ENCODE data around the gene B3GLCT.
"Not testable (repeated sequence)": the region's sequence is repeated elsewhere in the genome, so short reads cannot be mapped to it uniquely, and the experiment has no call there.

Gene B3GLCT

DNA sequence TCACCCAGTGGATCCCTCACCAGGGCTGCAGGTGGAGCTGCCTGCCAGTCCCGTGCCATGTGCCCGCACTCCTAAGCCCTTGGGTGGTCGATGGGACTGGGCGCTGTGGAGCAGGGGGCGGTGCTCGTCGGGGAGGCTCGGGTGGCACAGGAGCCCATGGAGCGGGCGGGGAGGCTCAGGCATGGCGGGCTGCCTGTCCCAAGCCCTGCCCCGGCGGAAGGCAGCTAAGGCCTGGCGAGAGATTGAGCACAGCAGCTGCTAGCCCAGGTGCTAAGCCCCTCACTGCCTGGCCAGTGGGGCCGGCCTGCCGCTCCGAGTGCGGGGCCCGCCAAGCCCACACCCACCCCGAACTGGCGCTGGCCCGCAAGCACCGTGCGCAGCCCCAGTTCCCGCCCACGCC, 16.8 kb upstream of the B3GLCT start:
- DNase-seq (ENCODE audit: low read depth in 3 of 3, low spot score in 1 of 3), result no peak

DNA sequence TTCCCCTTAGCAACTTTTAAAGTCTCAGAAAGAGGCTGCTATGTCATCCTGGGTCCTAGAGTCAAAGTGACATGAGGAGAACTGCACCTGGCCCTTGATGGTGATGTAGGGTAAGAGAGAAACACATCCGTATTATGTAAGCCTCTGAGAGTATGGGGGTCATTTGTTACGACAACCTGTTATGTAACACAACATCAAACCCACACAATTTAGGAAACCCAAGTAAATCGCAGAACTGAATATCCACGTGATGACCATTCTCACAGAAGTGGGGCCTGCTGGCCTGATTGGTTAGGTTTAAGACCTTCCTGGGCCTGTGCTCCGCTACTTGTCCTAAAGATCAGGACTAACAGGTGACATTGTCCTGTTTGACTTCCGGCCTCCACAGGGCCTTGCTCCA, 15.3 kb upstream of the B3GLCT start:
- no peak for DNase-seq (ENCODE audit: low read depth in 3 of 3, low spot score in 1 of 3)

GRCh38 chr13:31184981-31185645, 14.7 kb upstream of the B3GLCT start:
- no peak for DNase-seq (ENCODE audit: low read depth in 3 of 3, low spot score in 1 of 3)

DNA sequence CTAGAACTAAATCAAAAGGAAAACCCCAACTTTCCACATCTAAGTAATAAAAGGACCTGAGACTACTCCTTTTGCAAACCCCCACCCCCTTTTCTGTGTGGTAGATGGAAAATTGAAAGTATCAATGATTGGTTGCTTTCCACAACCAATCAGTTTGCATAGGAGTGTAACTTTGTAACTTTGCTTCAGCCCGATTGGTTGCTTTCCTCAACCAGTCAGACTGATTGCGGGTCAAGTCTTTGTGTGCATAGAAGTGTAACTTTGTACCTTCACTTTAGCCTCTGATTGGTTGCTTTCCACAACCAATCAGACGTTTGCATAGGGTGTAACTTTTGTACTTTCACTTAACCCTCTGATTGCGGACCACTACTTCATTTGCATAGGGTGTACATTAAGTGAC, 8.0 kb upstream of the B3GLCT start:
- DNase-seq (ENCODE audit: low read depth in 3 of 3, low spot score in 1 of 3), result no peak

- DNase-seq (ENCODE audit: low read depth in 3 of 3, low spot score in 1 of 3), result no peak
Observed at GRCh38 chr13:31192306-31192705, 7.5 kb upstream of the B3GLCT start.

DNA sequence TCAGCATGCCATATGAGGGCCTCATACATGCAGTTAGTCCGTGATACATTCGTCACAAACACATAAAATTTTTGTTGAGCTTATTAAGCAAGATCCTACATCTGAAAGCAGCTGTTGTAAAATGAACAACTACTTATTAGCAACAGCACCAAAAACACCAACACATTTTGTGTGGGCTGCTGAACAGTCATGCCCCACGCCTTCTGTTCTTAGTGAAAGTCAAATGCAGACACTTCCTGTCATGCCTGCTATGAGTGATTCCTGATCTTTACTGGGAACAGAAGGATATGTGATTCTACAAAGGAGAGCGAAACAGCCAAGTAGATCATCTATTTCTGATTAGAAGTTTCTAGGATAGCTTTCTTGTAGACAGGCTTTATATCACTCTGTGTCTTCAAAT, 4.2 kb upstream of the B3GLCT start:
- no peak for DNase-seq (ENCODE audit: low read depth in 3 of 3, low spot score in 1 of 3)

- DNase-seq (ENCODE audit: low read depth in 3 of 3, low spot score in 1 of 3), result no peak
Observed at GRCh38 chr13:31196992-31197391, 2.8 kb upstream of the B3GLCT start.

DNA sequence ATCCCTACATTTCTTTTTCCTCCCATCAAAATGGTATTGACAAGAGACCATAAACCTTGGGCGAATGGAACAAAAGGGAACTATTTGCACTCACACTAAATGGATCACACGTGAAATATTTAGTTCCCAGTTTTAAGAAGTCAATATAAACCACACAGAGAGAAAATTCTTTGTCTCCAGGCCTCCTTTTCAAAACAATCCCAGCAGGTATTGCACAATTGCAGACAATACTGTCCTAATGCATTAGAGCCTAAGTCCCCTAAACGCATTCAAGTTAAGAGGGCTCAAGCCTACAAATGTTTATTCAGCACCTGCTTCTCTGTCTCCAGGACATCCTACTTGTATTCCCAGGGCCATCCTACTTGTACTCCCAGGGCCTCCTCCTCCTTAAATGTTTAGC, 1.3 kb upstream of the B3GLCT start:
- no peak for DNase-seq (ENCODE audit: low read depth in 3 of 3, low spot score in 1 of 3)

GRCh38 chr13:31199527-31199848, 287 bp upstream of the B3GLCT start:
- DNase-seq (ENCODE audit: low read depth in 3 of 3, low spot score in 1 of 3), result no peak

- DNase-seq (ENCODE audit: low read depth in 3 of 3, low spot score in 1 of 3), result no peak
Observed at GRCh38 chr13:31200637-31200971, 829 bp downstream of the B3GLCT start.

DNA sequence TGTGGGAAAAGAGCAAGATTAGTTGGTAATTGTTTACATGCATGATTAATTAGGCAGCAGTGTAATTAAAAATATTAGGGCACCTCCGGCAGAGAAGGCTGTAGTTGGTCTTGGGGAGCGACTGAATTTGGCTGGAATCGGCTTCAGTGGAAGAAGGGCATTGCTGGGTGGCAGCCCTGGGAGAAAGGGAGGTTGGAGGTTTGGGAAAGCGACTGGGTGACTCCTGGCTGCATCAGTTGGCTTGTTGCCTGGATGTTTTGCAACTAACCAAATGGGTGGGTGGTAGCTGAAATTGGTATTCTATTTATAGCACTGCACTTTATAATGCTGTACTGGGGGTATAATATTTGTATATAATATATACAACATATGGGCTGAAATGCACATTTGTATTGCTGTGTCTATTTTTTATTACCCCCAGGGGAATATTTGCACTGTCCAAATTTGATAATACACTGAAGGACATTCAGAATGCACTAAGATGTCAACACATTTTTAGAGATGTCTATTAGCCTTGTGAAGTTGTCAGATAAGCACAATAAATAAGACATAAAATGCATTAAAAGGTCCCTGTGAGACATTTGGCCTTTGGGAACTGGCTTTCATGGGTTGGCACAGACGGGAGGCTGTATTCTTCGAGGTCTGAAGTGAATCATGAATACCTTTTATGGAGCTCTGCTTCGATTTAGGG, 1.7 kb downstream of the B3GLCT start:
- DNase-seq (ENCODE audit: low read depth in 3 of 3, low spot score in 1 of 3), result no peak

- DNase-seq (ENCODE audit: low read depth in 3 of 3, low spot score in 1 of 3), result no peak
Observed at GRCh38 chr13:31204592-31204991, 4.8 kb downstream of the B3GLCT start.

- DNase-seq (ENCODE audit: low read depth in 3 of 3, low spot score in 1 of 3), result no peak
Observed at GRCh38 chr13:31207661-31208552, 8.1 kb downstream of the B3GLCT start.

- DNase-seq (ENCODE audit: low read depth in 3 of 3, low spot score in 1 of 3), result no peak
Observed at GRCh38 chr13:31208559-31209122, 8.9 kb downstream of the B3GLCT start.

GRCh38 chr13:31209172-31209840, 9.5 kb downstream of the B3GLCT start:
- DNase-seq (ENCODE audit: low read depth in 3 of 3, low spot score in 1 of 3), result no peak

DNA sequence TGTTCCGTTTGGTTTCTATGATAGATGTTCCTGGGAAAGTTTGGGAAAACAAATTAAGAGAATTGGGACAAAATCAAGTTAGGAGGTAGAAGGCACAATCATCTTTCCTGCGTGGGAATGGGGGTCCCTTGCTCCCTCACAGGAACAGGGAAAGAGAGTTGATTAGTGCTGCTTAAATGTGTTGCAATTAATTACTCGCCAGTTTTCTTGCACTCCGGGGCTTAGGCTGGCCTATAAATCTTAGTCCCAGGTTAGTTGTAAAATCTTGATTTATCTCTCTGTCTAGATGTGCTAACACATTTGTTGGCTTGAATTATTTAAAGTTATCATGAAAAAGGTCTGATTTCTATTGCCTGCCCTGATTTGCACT, 10.1 kb downstream of the B3GLCT start:
- no peak for DNase-seq (ENCODE audit: low read depth in 3 of 3, low spot score in 1 of 3)

- no peak for DNase-seq (ENCODE audit: low read depth in 3 of 3, low spot score in 1 of 3)
Observed at GRCh38 chr13:31213651-31214289, 14.0 kb downstream of the B3GLCT start.

GRCh38 chr13:31214435-31214834, 14.7 kb downstream of the B3GLCT start:
- DNase-seq (ENCODE audit: low read depth in 3 of 3, low spot score in 1 of 3), result no peak

GRCh38 chr13:31216916-31217315, 17.1 kb downstream of the B3GLCT start:
- not testable (repeated sequence) for DNase-seq (ENCODE audit: low read depth in 3 of 3, low spot score in 1 of 3)

GRCh38 chr13:31219909-31220598, 20.3 kb downstream of the B3GLCT start:
- no peak for DNase-seq (ENCODE audit: low read depth in 3 of 3, low spot score in 1 of 3)
